SK-N-SH (cell line): ENCODE results near the gene PPP1R14C.

ENCODE experiments used
- CTCF ChIP-seq: fragments of 200-600 bp; sonication (generic); IDR thresholded peaks from 2 replicates; pipeline ENCODE4 v1.6.1; 2017; ENCODE audit warnings: antibody characterized with exemption, mild to moderate bottlenecking, moderate library complexity
- ELF1 ChIP-seq: IDR thresholded peaks from 2 replicates; pipeline ENCODE4 v1.4.0; 2012
- GATA2 ChIP-seq: sonication (generic); formaldehyde crosslinking; IDR thresholded peaks from 2 replicates; pipeline ENCODE4 v1.5.0; 2020; ENCODE audit warnings: mild to moderate bottlenecking, missing genetic modification reagents
- POLR2AphosphoS5 ChIP-seq: IDR thresholded peaks from 2 replicates; pipeline ENCODE4 v1.6.1; 2012; ENCODE audit warnings: low read depth, low read length
- YY1 ChIP-seq: IDR thresholded peaks from 2 replicates; pipeline ENCODE4 v1.4.0; 2012; ENCODE audit warnings: low read depth, mild to moderate bottlenecking
- TF ChIP-seq, protein P1 (sequence below): IDR thresholded peaks from 2 replicates; pipeline ENCODE4 v1.4.0; 2012; ENCODE audit warnings: low read depth, borderline replicate concordance
- TF ChIP-seq, protein P2 (sequence below): IDR thresholded peaks from 2 replicates; pipeline ENCODE4 v1.6.1; 2012; ENCODE audit warnings: mild to moderate bottlenecking, low read depth, low read length, moderate library complexity

DNA sequence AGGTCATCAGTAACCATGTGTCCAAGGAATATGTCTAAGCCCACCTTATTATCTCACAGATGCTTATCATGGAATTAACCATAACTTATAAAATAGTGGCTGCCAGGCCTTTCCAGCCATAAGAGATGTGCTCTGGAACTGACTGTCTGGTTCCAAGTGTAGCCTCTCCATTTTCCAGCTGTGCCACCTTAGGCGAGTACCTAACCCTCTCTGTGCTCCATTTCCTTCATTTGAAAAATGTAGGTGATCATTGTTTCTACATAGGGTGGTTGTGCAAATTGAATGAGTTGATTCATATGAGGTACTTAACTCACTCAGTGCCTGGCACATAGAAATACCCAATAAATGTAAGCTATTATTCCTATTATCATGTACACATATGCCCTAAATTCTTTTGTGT lies 123.5 kb downstream of the PPP1R14C start:
- TF ChIP-seq CTCF = no peak
- TF ChIP-seq, protein P1, sequence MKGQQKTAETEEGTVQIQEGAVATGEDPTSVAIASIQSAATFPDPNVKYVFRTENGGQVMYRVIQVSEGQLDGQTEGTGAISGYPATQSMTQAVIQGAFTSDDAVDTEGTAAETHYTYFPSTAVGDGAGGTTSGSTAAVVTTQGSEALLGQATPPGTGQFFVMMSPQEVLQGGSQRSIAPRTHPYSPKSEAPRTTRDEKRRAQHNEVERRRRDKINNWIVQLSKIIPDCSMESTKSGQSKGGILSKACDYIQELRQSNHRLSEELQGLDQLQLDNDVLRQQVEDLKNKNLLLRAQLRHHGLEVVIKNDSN = no peak
- TF ChIP-seq, protein P2, sequence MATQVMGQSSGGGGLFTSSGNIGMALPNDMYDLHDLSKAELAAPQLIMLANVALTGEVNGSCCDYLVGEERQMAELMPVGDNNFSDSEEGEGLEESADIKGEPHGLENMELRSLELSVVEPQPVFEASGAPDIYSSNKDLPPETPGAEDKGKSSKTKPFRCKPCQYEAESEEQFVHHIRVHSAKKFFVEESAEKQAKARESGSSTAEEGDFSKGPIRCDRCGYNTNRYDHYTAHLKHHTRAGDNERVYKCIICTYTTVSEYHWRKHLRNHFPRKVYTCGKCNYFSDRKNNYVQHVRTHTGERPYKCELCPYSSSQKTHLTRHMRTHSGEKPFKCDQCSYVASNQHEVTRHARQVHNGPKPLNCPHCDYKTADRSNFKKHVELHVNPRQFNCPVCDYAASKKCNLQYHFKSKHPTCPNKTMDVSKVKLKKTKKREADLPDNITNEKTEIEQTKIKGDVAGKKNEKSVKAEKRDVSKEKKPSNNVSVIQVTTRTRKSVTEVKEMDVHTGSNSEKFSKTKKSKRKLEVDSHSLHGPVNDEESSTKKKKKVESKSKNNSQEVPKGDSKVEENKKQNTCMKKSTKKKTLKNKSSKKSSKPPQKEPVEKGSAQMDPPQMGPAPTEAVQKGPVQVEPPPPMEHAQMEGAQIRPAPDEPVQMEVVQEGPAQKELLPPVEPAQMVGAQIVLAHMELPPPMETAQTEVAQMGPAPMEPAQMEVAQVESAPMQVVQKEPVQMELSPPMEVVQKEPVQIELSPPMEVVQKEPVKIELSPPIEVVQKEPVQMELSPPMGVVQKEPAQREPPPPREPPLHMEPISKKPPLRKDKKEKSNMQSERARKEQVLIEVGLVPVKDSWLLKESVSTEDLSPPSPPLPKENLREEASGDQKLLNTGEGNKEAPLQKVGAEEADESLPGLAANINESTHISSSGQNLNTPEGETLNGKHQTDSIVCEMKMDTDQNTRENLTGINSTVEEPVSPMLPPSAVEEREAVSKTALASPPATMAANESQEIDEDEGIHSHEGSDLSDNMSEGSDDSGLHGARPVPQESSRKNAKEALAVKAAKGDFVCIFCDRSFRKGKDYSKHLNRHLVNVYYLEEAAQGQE = no peak
- TF ChIP-seq GATA2 (CRISPR knock-in tag) = no peak
- no peak for TF ChIP-seq ELF1
- no peak for TF ChIP-seq YY1
- no peak for TF ChIP-seq POLR2AphosphoS5
